Vagina (tissue), 2 donors: ENCODE results near the gene POC5.

Experiments
- POLR2A ChIP-seq, 2 donors: fragments of 450-650 bp; IDR thresholded peaks; one replicate each; pipeline ENCODE4 v1.6.1; 2017; ENCODE audit warnings: antibody characterized with exemption in 2 of 2, mild to moderate bottlenecking in 2 of 2, moderate library complexity in 2 of 2
- TF ChIP-seq, protein P1 (sequence below), 3 experiments: fragments of 450-650 bp in 2 of 3; fragments of 200-600 bp in 1 of 3; sonication (generic) in 1 of 3; IDR thresholded peaks; one replicate each; pipeline ENCODE4 v1.5.1; 2017 to 2019; ENCODE audit warnings: antibody characterized with exemption in 3 of 3, mild to moderate bottlenecking in 2 of 3, moderate library complexity in 2 of 3

GRCh38 chr5:75686480-75686879 lies 30.8 kb downstream of the POC5 start:
- TF ChIP-seq POLR2A (IDR thresholded peaks at IDR 0.05), result no peak
- TF ChIP-seq, protein P1, sequence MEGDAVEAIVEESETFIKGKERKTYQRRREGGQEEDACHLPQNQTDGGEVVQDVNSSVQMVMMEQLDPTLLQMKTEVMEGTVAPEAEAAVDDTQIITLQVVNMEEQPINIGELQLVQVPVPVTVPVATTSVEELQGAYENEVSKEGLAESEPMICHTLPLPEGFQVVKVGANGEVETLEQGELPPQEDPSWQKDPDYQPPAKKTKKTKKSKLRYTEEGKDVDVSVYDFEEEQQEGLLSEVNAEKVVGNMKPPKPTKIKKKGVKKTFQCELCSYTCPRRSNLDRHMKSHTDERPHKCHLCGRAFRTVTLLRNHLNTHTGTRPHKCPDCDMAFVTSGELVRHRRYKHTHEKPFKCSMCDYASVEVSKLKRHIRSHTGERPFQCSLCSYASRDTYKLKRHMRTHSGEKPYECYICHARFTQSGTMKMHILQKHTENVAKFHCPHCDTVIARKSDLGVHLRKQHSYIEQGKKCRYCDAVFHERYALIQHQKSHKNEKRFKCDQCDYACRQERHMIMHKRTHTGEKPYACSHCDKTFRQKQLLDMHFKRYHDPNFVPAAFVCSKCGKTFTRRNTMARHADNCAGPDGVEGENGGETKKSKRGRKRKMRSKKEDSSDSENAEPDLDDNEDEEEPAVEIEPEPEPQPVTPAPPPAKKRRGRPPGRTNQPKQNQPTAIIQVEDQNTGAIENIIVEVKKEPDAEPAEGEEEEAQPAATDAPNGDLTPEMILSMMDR (IDR thresholded peaks at IDR 0.05), result no peak
